Caco-2 (cell line): ENCODE results near the gene TTYH3. TPM values are rescaled to one million over a fixed set of nuclear protein-coding genes. Genes with fewer than 3 reads are reported as not detected.

Source experiments
- BruUV-seq: library from RNA; stranded (reverse); fragments of 400-500 nt; replicated peaks from 2 replicates; lab custom pipeline; 2021; lab: Mats Ljungman, UMichigan
- CTCF ChIA-PET: fragments of 300-600 bp; sonication (Branson Sonifier 250); formaldehyde crosslinking; loops from one replicate; lab custom pipeline; 2022; ENCODE audit warnings: antibody characterized with exemption; lab: Charles Lee
- POLR2A ChIA-PET: fragments of 300-600 bp; sonication (Branson Sonifier 250); formaldehyde crosslinking; loops from one replicate; lab custom pipeline; 2022; ENCODE audit warnings: antibody characterized with exemption; lab: Charles Lee
- DNase-seq, 2 experiments: peaks; one replicate each; pipeline versions ENCODE4 v3.0.0 to v3.0.0-alpha.2; 2020 to 2022
- H3K27me3 ChIP-seq: replicated peaks from 2 replicates; pipeline ENCODE4 v1.6.0; 2011; ENCODE audit warnings: low read length; ENCODE audit not compliant: control insufficient read depth, insufficient read depth
- H3K36me3 ChIP-seq: 2 replicates; pipeline ENCODE4 v1.5.1; 2011; ENCODE audit warnings: low read length; ENCODE audit not compliant: control insufficient read depth, insufficient read depth
- H3K4me1 ChIP-seq: fragments of 250-450 bp; sonication (Bioruptor Pico); 2 replicates; pipeline ENCODE4 v1.5.1; 2020; ENCODE audit warnings: mild to moderate bottlenecking
- H3K4me3 ChIP-seq: 2 replicates; pipeline ENCODE4 v1.5.1; 2011; ENCODE audit warnings: low read depth, mild to moderate bottlenecking, control low read depth, low read length
- H3K9me3 ChIP-seq: fragments of 250-450 bp; sonication (Bioruptor Pico); 2 replicates; pipeline ENCODE4 v1.5.1; 2020; ENCODE audit warnings: mild to moderate bottlenecking, moderate library complexity
- H3K27ac Mint-ChIP-seq: one replicate; pipeline ENCODE4 v1.8.0; 2022; ENCODE audit warnings: mixed read lengths; ENCODE audit not compliant: unreplicated experiment
- H3K27me3 Mint-ChIP-seq: one replicate; pipeline ENCODE4 v1.8.0; 2022; ENCODE audit warnings: mixed read lengths; ENCODE audit not compliant: insufficient read depth, unreplicated experiment
- H3K36me3 Mint-ChIP-seq: one replicate; pipeline ENCODE4 v1.8.0; 2022; ENCODE audit warnings: mild to moderate bottlenecking, mixed read lengths; ENCODE audit not compliant: insufficient read depth, unreplicated experiment
- H3K4me1 Mint-ChIP-seq: one replicate; pipeline ENCODE4 v1.8.0; 2022; ENCODE audit warnings: low read depth, mixed read lengths; ENCODE audit not compliant: unreplicated experiment
- H3K4me3 Mint-ChIP-seq: one replicate; pipeline ENCODE4 v1.8.0; 2022; ENCODE audit warnings: mild to moderate bottlenecking, moderate library complexity, mixed read lengths; ENCODE audit not compliant: unreplicated experiment
- H3K9me3 Mint-ChIP-seq: one replicate; pipeline ENCODE4 v1.8.0; 2022; ENCODE audit warnings: mixed read lengths; ENCODE audit not compliant: unreplicated experiment
- intact Hi-C: fragments of 100-400 bp; cut with micrococcal nuclease; formaldehyde crosslinking; loops from one replicate; pipeline ENCODE4 v1.10.0; 2022; ENCODE audit not compliant: unreplicated experiment
- total RNA-seq: library from RNA; stranded (reverse); gene quantifications from 2 replicates; pipeline ENCODE4 v1.2.3, GENCODE V29; 2022
- TF ChIP-seq, protein P1 (sequence below), 2 experiments: fragments of 200-600 bp in 1 of 2; IDR thresholded peaks; 1 replicate in 1 of 2; 2 replicates in 1 of 2; pipeline versions ENCODE4 v1.5.1 to v1.8.0; 2011 to 2022; ENCODE audit warnings: antibody characterized with exemption in 1 of 2, control low read depth in 1 of 2, inconsistent platforms in 1 of 2, low read depth in 1 of 2, low read length in 1 of 2, mild to moderate bottlenecking in 1 of 2, moderate library complexity in 1 of 2; ENCODE audit not compliant: insufficient read depth in 1 of 2, severe bottlenecking in 1 of 2, unreplicated experiment in 1 of 2

Gene TTYH3
- total RNA-seq, 1 experiment from 2014 or later, result 57.3 TPM

DNA sequence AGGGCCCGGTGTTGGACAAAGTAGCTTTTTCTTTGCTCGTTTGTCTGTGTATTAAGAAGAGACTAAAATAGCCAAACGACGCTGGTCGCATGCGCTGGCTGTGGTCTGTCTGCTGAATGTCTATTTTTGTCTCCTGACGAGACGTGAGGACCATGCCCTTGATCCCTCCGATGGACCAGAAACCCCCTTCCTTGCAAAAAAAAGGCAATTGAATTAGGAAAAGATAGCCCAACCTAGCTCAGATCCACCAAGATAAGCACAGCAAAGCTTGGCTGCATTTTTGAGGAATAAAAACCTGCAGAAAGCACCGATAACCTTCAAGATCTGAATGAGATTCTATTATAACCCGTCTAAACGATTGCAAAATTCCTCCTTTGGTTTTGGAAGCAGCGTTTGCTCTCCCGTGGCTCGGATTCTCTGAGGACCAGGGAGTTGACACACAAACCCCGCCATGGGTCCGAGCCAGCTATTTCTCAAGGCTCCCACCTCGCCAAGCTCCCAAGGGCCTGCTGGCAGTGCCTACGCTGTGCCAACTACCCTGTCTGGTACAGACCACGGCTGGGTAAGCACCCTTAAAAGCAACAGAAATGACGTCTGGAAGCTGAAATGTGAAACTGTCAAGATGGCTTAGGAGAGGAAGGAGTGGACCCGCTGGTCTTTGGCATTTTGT is 17.7 kb upstream of the TTYH3 start:
- ChIA-PET POLR2A (no interaction called here), CTCF (no interaction called here)
- H3K9me3 Mint-ChIP-seq, result no peaks in the 10 kb centered on the region
- TSS peak; percentile 38 for BruUV-seq
- H3K9me3 ChIP-seq, result no peaks in the 10 kb centered on the region
- no peaks in the 10 kb centered on the region for H3K36me3 Mint-ChIP-seq
- H3K27me3 Mint-ChIP-seq, result no peaks in the 10 kb centered on the region
- H3K4me3 ChIP-seq, result no peak overlapping the region
- H3K27me3 ChIP-seq, result no peaks in the 10 kb centered on the region
- H3K4me1 Mint-ChIP-seq, result peaks cover 11% of the 10 kb centered on the region
- intact Hi-C loops, result no loop called here
- H3K27ac Mint-ChIP-seq, result no peak overlapping the region
- DNase-seq, result no peak
- H3K36me3 ChIP-seq, result no peaks in the 10 kb centered on the region
- TF ChIP-seq, protein P1, sequence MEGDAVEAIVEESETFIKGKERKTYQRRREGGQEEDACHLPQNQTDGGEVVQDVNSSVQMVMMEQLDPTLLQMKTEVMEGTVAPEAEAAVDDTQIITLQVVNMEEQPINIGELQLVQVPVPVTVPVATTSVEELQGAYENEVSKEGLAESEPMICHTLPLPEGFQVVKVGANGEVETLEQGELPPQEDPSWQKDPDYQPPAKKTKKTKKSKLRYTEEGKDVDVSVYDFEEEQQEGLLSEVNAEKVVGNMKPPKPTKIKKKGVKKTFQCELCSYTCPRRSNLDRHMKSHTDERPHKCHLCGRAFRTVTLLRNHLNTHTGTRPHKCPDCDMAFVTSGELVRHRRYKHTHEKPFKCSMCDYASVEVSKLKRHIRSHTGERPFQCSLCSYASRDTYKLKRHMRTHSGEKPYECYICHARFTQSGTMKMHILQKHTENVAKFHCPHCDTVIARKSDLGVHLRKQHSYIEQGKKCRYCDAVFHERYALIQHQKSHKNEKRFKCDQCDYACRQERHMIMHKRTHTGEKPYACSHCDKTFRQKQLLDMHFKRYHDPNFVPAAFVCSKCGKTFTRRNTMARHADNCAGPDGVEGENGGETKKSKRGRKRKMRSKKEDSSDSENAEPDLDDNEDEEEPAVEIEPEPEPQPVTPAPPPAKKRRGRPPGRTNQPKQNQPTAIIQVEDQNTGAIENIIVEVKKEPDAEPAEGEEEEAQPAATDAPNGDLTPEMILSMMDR (IDR thresholded peaks at IDR 0.05; ENCODE audit: insufficient read depth in 1 of 2, low read depth in 1 of 2, low read length in 1 of 2, severe bottlenecking in 1 of 2, unreplicated experiment in 1 of 2), result no peak
- H3K4me3 Mint-ChIP-seq, result no peak overlapping the region
- no peaks in the 10 kb centered on the region for H3K4me1 ChIP-seq

DNA sequence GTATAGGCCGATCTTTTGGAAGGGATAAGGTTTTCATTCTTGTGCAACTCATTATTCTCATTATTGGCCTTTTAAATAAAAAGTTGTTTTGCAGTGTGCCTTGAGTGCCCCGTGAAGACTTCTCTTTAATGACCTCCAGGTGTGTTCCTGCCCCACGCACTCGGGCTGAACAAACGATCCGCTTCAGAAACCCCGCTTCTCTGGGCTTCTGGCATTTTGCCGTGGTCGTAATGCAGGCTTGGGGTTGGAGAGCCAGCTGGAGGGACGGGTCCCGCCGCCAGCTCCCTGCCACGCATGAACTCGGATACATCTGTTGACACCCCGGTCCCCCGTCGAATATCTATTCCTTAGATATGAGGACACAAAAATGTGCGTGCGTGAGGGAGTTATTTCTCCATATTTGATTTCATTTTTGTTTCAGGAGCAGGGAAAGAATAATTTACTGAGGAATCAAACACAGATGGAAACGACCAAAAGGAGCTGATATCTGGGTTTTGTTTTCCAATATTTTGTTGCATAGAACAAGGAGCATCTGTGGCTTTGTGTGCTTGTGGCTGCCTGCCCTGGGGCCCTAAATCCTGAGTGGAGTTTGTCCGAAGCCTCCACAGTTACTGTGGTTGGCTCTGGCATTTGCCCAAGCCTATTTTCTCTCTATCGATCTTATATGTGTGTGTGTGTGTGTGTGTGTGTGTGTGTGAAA is 17.0 kb upstream of the TTYH3 start:
- H3K27me3 Mint-ChIP-seq, result no peaks in the 10 kb centered on the region
- H3K9me3 ChIP-seq, result no peaks in the 10 kb centered on the region
- intact Hi-C loops, result no loop called here
- H3K36me3 Mint-ChIP-seq, result no peaks in the 10 kb centered on the region
- no TSS peak for BruUV-seq
- CTCF ChIA-PET, result no interaction called here
- peaks cover 11% of the 10 kb centered on the region for H3K4me1 Mint-ChIP-seq
- DNase-seq, result no peak
- H3K4me1 ChIP-seq, result no peaks in the 10 kb centered on the region
- H3K27me3 ChIP-seq, result no peaks in the 10 kb centered on the region
- H3K4me3 Mint-ChIP-seq, result no peak overlapping the region
- H3K4me3 ChIP-seq, result no peak overlapping the region
- TF ChIP-seq, protein P1 (IDR thresholded peaks at IDR 0.05; ENCODE audit: insufficient read depth in 1 of 2, low read depth in 1 of 2, low read length in 1 of 2, severe bottlenecking in 1 of 2, unreplicated experiment in 1 of 2), result no peak
- POLR2A ChIA-PET, result no interaction called here
- no peaks in the 10 kb centered on the region for H3K9me3 Mint-ChIP-seq
- no peaks in the 10 kb centered on the region for H3K36me3 ChIP-seq
- no peak overlapping the region for H3K27ac Mint-ChIP-seq

DNA sequence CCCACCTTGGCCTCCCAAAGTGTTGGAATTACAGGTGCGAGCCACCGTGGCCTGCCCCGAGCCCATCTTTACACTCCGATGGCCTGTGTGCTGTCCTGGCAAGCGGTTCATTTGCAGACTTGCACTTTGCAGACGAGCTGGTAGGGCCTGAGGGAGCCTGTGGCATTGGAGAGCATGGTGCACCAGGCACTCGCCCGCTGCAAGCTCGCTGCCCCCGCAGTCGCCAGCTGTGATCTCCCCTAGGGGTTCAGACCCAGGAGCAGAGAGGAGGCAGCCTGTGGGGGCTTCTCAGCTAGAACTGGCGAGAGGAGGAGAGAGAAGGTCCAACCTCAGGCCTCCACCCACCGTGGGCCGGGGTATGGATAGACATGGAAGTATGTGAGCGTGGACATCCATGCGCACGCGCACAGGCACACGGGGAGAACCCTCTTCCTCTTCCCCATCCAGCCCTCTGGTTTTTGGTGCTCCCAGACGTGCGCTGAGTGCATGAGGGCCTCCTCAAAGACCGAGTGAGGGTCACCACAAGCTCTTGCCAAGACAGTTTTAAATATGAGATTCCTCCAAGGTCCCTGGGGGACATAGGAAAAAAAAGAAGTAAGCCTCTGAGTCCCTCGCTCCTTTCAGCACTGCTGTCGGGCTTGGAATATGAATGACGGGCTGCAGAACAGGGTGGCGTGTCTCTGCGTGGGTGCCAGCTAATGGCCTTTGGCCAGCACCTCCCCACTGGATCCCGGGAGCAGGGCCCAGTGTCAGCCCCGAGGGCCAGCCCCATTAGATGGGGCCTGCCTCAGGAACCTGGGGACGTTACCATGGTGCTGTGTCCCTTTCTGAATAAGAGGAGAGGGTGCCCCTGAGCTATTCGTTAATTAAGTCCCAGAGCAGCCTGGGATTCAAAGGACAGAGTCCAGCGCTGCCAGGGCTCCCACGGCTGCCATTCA is 15.1 kb upstream of the TTYH3 start:
- no peaks in the 10 kb centered on the region for H3K9me3 ChIP-seq
- intact Hi-C loops, result no loop called here
- CTCF ChIA-PET, result no interaction called here
- no peak for DNase-seq
- POLR2A ChIA-PET, result no interaction called here
- peaks cover 8% of the 10 kb centered on the region for H3K4me1 ChIP-seq
- no peak overlapping the region for H3K4me3 ChIP-seq
- no TSS peak for BruUV-seq
- Mint-ChIP-seq H3K27me3 (no peaks in the 10 kb centered on the region), H3K9me3 (no peaks in the 10 kb centered on the region), H3K4me3 (no peak overlapping the region), H3K27ac (no peak overlapping the region), H3K4me1 (peaks cover 18% of the 10 kb centered on the region), H3K36me3 (no peaks in the 10 kb centered on the region)
- TF ChIP-seq, protein P1 (IDR thresholded peaks at IDR 0.05; ENCODE audit: insufficient read depth in 1 of 2, low read depth in 1 of 2, low read length in 1 of 2, severe bottlenecking in 1 of 2, unreplicated experiment in 1 of 2), result no peak
- H3K27me3 ChIP-seq, result no peaks in the 10 kb centered on the region
- no peaks in the 10 kb centered on the region for H3K36me3 ChIP-seq
